Measurements from ENCODE around the gene EEIG1. TPM values are rescaled to one million over a fixed set of nuclear protein-coding genes. Genes with fewer than 3 reads are reported as not detected.
A peak's percentile ranks its signal among the peaks of the same experiment; 100 is the strongest.

EEIG1 gene
- total and polyA plus RNA-seq, 9 of the 15 experiments (the other 6 are each of a cell fraction or from before 2014, with no cell fraction given), result 0.17 to 16.7 (median 3.6) TPM

DNA sequence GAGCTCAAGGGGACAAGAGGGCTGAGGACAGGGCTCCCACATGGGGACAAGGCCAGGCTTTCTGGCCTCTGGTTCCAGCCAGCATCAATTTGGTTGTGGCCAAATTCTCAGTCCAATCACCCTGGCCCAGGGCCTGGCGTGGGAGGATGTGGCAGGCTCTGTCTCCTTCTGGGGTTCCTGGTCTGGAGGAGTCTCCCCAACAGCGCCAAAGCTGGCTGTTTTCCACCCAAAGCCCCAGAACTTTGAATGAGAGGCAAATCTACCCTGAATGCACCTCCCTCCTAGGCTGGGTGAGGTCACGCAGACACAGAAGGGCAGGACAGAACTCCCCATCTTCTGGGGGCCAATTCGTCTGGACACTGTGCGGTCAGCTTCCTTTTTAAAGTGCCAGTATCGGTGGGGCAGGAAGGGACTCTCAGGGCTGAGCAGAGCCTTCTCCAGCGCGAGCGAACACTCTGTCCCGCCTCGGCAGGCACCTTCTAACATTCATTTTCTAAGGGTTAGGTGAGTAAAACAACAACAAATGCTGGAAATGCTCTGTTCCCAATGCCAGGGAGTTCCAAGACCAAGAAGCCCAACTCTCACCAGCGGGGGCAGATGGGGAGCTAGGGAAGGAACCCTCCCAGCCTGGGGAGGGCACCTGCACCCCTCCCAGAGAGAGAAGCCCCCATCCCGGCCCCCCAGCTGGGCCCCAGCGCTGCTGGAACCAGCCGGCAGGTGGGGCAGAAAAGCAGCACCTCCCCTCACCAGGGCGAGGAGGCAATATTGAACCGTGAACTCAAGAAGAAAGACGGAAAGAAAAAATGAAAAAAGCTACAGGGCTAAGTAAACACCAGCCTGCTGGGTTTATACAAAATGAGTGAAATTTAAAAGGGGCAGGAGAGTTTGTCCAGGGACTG is 39.5 kb downstream of the EEIG1 start (continued):
- TF ChIP-seq, protein P1, sequence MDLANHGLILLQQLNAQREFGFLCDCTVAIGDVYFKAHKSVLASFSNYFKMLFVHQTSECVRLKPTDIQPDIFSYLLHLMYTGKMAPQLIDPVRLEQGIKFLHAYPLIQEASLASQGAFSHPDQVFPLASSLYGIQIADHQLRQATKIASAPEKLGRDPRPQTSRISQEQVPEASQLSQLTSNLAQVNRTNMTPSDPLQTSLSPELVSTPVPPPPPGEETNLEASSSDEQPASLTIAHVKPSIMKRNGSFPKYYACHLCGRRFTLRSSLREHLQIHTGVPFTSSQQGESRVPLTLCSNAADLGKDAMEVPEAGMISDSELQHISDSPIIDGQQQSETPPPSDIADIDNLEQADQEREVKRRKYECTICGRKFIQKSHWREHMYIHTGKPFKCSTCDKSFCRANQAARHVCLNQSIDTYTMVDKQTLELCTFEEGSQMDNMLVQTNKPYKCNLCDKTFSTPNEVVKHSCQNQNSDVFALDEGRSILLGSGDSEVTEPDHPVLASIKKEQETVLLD (IDR thresholded peaks at IDR 0.05), result no peak
- no peak for TF ChIP-seq NFRKB (IDR thresholded peaks at IDR 0.05; ENCODE audit: low read depth)
- 0 out of 2 replicates have a peak, but pooled peaks have one; percentile 23 for TF ChIP-seq ZBTB17 (CRISPR knock-in tag; IDR thresholded peaks at IDR 0.05)
- no peak for TF ChIP-seq CCAR2 (IDR thresholded peaks at IDR 0.05; ENCODE audit: low read depth, low read length)
- TF ChIP-seq KDM1A (IDR thresholded peaks at IDR 0.05), result no peak
- peak; percentile 23; the same call in 1 of the 2 replicates for TF ChIP-seq TCF3 (CRISPR knock-in tag; IDR thresholded peaks at IDR 0.05)
- TF ChIP-seq STAG1 (CRISPR knock-in tag; IDR thresholded peaks at IDR 0.05; ENCODE audit: borderline replicate concordance), result no peak
- TF ChIP-seq, protein P2, sequence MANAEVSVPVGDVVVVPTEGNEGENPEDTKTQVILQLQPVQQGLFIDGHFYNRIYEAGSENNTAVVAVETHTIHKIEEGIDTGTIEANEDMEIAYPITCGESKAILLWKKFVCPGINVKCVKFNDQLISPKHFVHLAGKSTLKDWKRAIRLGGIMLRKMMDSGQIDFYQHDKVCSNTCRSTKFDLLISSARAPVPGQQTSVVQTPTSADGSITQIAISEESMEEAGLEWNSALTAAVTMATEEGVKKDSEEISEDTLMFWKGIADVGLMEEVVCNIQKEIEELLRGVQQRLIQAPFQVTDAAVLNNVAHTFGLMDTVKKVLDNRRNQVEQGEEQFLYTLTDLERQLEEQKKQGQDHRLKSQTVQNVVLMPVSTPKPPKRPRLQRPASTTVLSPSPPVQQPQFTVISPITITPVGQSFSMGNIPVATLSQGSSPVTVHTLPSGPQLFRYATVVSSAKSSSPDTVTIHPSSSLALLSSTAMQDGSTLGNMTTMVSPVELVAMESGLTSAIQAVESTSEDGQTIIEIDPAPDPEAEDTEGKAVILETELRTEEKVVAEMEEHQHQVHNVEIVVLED (CRISPR knock-in tag; IDR thresholded peaks at IDR 0.05), result no peak
- TF ChIP-seq FOXK2 (conservative IDR thresholded peaks at IDR 0.05 in 1 of 2, IDR thresholded peaks at IDR 0.05 in 1 of 2; ENCODE audit: low read depth in 2 of 2), result 0 out of 4 replicates have a peak, but pooled peaks of 1 of the 2 experiments have one; percentile 17
- no peak for TF ChIP-seq SMAD3 (CRISPR knock-in tag; conservative IDR thresholded peaks at IDR 0.05)
- no peak for TF ChIP-seq ZNF124 (CRISPR knock-in tag; IDR thresholded peaks at IDR 0.05)
- TF ChIP-seq ARNT (IDR thresholded peaks at IDR 0.05), result no peak
- TF ChIP-seq CHAMP1 (IDR thresholded peaks at IDR 0.05), result no peak
- no peak for TF ChIP-seq ZNF589 (CRISPR knock-in tag; IDR thresholded peaks at IDR 0.05; ENCODE audit: low read depth)
- no peak for TF ChIP-seq SOX6 (IDR thresholded peaks at IDR 0.05)
- no peak for TF ChIP-seq HDAC3 (IDR thresholded peaks at IDR 0.05; ENCODE audit: borderline replicate concordance, partially characterized antibody)
- TF ChIP-seq ZBTB12 (CRISPR knock-in tag; IDR thresholded peaks at IDR 0.05), result no peak
- no peak for TF ChIP-seq NR3C1 (CRISPR knock-in tag; IDR thresholded peaks at IDR 0.05)
- no peak for TF ChIP-seq CHD4 (IDR thresholded peaks at IDR 0.05; ENCODE audit: insufficient read depth, insufficient replicate concordance, low read depth, low read length, poor library complexity, severe bottlenecking)
- no peak for TF ChIP-seq MCM5 (IDR thresholded peaks at IDR 0.05; ENCODE audit: low read depth)
- no peak for TF ChIP-seq KLF1 (tag; IDR thresholded peaks at IDR 0.05)

Measured in K562 (cell line).